ENCODE measurements around the gene EDAR.

- TF ChIP-seq POLR2A (IDR thresholded peaks at IDR 0.05; ENCODE audit: low read depth) (no peak), POLR2AphosphoS5 (IDR thresholded peaks at IDR 0.05) (no peak), CTCF (IDR thresholded peaks at IDR 0.05) (no peak), EP300 (IDR thresholded peaks at IDR 0.05) (no peak)
These were observed 54.9 kb downstream of the EDAR start for GRCh38 chr2:108934151-108934550.

All from esophagus muscularis mucosa (tissue), 4 donors.